Muscle layer of duodenum (tissue), 2 donors: ENCODE measurements around the gene STRADB.

Experiments used
- H3K27ac ChIP-seq: one replicate; pipeline ENCODE4 v1.7.0; 2013; ENCODE audit warnings: mild to moderate bottlenecking, low read length
- H3K27me3 ChIP-seq: one replicate; pipeline ENCODE4 v1.7.0; 2013; ENCODE audit warnings: low read depth, mild to moderate bottlenecking, control low read depth, low read length
- H3K36me3 ChIP-seq, 2 donors: one replicate each; pipeline ENCODE4 v1.7.0; 2013; ENCODE audit warnings: low read length in 2 of 2, control low read depth in 1 of 2, mild to moderate bottlenecking in 1 of 2; ENCODE audit not compliant: insufficient read depth in 2 of 2, control insufficient read depth in 1 of 2
- H3K4me1 ChIP-seq, 2 donors: one replicate each; pipeline ENCODE4 v1.7.0; 2013; ENCODE audit warnings: low read length in 2 of 2, mild to moderate bottlenecking in 2 of 2, control low read depth in 1 of 2, moderate library complexity in 1 of 2; ENCODE audit not compliant: insufficient read depth in 2 of 2, control insufficient read depth in 1 of 2
- H3K4me3 ChIP-seq, 2 donors: one replicate each; pipeline ENCODE4 v1.7.0; 2013; ENCODE audit warnings: low read length in 2 of 2, low read depth in 1 of 2, mild to moderate bottlenecking in 1 of 2
- H3K9me3 ChIP-seq, 2 donors: one replicate each; pipeline ENCODE4 v1.7.0; 2013; ENCODE audit warnings: low read length in 2 of 2, control low read depth in 1 of 2, mild to moderate bottlenecking in 1 of 2; ENCODE audit not compliant: control insufficient read depth in 1 of 2
- donor health status: healthy.

The STRADB gene

GRCh38 chr2:201451292-201452057 is at the start of gene STRADB, which contains the start of gene TRAK2:
STRADB (plus strand) TSS chr2:201451740; CDS start chr2:201454841, 3,101 bp downstream.
TRAK2 (minus strand) TSS chr2:201451458; CDS start chr2:201420507, 30,951 bp downstream.
- no peaks in the 10 kb centered on the region for H3K9me3 ChIP-seq
- H3K27me3 ChIP-seq = no peaks in the 10 kb centered on the region
- no peaks in the 10 kb centered on the region for H3K36me3 ChIP-seq
- H3K4me3 ChIP-seq = peak within 1 kb of the TSS; percentile 91 to 99
- H3K4me1 ChIP-seq = peaks cover 0 to 26% of the 10 kb centered on the region in 2 donors
- peak within 1 kb of the TSS; percentile 86 for H3K27ac ChIP-seq

GRCh38 chr2:201401815-201402214 is 49.7 kb upstream of the STRADB start:
- peaks cover 8 to 37% of the 10 kb centered on the region in 2 donors for H3K4me1 ChIP-seq
- no peaks in the 10 kb centered on the region for H3K9me3 ChIP-seq
- no peaks in the 10 kb centered on the region for H3K27me3 ChIP-seq
- no peak overlapping the region for H3K27ac ChIP-seq
- no peak overlapping the region for H3K4me3 ChIP-seq
- peaks cover 13 to 16% of the 10 kb centered on the region in 2 donors for H3K36me3 ChIP-seq

- Histone ChIP-seq H3K4me3 (no peak overlapping the region), H3K27me3 (no peaks in the 10 kb centered on the region), H3K27ac (no peak overlapping the region), H3K36me3 (peaks cover 2 to 5% of the 10 kb centered on the region in 2 donors), H3K9me3 (no peaks in the 10 kb centered on the region), H3K4me1 (peaks cover 8 to 44% of the 10 kb centered on the region in 2 donors)
Observed at GRCh38 chr2:201402651-201403562, 48.6 kb upstream of the STRADB start.

- Histone ChIP-seq H3K9me3 (no peaks in the 10 kb centered on the region), H3K4me3 (no peak overlapping the region), H3K27me3 (no peaks in the 10 kb centered on the region), H3K36me3 (no peaks in the 10 kb centered on the region), H3K27ac (no peak overlapping the region), H3K4me1 (peaks cover 8 to 44% of the 10 kb centered on the region in 2 donors)
Observed at GRCh38 chr2:201403880-201404279, 47.7 kb upstream of the STRADB start.

GRCh38 chr2:201404699-201405280 is 46.8 kb upstream of the STRADB start:
- H3K27ac ChIP-seq = no peak overlapping the region
- H3K36me3 ChIP-seq = no peaks in the 10 kb centered on the region
- H3K4me3 ChIP-seq = no peak overlapping the region
- H3K27me3 ChIP-seq = no peaks in the 10 kb centered on the region
- peaks cover 8 to 48% of the 10 kb centered on the region in 2 donors for H3K4me1 ChIP-seq
- no peaks in the 10 kb centered on the region for H3K9me3 ChIP-seq

DNA sequence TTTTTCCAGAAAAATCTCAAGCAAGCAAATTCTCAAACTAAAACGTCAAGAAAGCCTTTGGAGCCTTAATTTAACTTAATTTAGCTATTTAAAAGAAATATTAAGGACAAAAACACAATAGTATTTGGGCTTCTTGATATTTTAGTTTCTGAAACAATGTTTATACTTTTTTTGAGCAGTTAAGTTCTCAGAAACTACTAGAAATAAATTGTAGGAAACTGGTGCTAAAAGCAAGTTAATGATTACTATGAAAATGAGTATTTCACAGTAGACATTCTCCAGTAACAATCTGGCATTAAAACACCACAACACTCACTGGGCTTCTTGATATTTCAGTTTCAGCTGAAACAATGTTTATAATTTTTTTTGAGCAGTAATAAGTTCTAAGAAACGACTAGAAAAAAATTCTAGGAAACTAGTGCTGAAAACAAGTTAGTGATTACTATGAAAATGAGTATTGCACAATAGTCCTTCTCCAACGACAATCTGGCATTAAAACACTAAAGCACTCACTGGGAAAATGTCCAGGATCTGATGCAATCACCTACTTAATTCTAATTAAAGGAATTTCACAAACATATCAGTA is 45.4 kb upstream of the STRADB start:
- peaks cover 8 to 47% of the 10 kb centered on the region in 2 donors for H3K4me1 ChIP-seq
- no peak overlapping the region for H3K4me3 ChIP-seq

DNA sequence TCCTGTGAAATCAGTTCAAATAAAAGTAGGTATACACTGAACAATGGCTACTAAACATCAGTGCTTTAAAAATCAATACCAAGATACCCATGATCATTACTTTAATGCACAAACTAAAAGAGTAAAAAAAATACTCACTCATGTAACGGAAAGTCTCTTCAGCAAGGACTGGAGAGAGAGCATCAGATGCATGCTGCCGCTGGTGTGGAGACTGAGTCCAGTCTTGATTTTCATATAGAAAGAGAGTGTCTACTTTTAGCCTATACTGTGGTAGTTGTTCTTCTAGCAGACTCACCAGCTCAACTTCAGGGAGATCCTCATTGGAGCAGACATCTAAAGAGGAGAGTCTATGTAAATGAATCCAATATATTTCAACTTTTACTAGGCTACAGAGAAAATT is 44.3 kb upstream of the STRADB start:
- peaks cover 8 to 39% of the 10 kb centered on the region in 2 donors for H3K4me1 ChIP-seq
- H3K36me3 ChIP-seq = no peaks in the 10 kb centered on the region
- H3K4me3 ChIP-seq = no peak overlapping the region
- H3K27ac ChIP-seq = no peak overlapping the region
- no peaks in the 10 kb centered on the region for H3K27me3 ChIP-seq
- no peaks in the 10 kb centered on the region for H3K9me3 ChIP-seq

More for the DNA sequence above, 45.4 kb upstream of the STRADB start:
- no peaks in the 10 kb centered on the region for H3K27me3 ChIP-seq
- no peaks in the 10 kb centered on the region for H3K36me3 ChIP-seq
- H3K9me3 ChIP-seq = no peaks in the 10 kb centered on the region
- peak overlapping the region; percentile 39 for H3K27ac ChIP-seq

- no peaks in the 10 kb centered on the region for H3K36me3 ChIP-seq
- H3K4me3 ChIP-seq = no peak overlapping the region
- no peaks in the 10 kb centered on the region for H3K27me3 ChIP-seq
- peaks cover 4 to 37% of the 10 kb centered on the region in 2 donors for H3K4me1 ChIP-seq
- H3K9me3 ChIP-seq = no peaks in the 10 kb centered on the region
- no peak overlapping the region for H3K27ac ChIP-seq
Observed at GRCh38 chr2:201408931-201409330, 42.6 kb upstream of the STRADB start.

DNA sequence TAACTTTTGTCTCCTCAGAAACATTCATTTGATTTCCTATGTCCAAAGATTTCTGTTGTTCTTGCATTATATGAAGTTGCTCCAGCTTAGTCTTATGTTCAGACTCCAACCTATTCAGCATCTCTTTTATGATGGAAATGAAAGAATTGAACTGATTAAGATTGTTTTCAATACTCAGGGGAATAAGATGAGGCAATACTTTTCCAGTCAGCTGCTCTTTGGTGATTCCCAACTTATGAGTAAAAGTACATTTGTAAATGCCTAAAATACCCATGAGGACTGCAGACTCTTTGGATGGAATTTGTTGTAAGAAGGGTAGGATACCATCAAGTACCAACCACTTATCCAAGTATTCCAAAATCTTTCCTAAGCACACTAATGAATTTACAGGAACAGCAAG is 40.1 kb upstream of the STRADB start:
- Histone ChIP-seq H3K36me3 (no peaks in the 10 kb centered on the region), H3K4me3 (no peak overlapping the region), H3K4me1 (peaks cover 7 to 36% of the 10 kb centered on the region in 2 donors), H3K9me3 (no peaks in the 10 kb centered on the region), H3K27me3 (no peaks in the 10 kb centered on the region), H3K27ac (no peak overlapping the region)

- peaks cover 7 to 25% of the 10 kb centered on the region in 2 donors for H3K4me1 ChIP-seq
- H3K27ac ChIP-seq = no peak overlapping the region
- no peaks in the 10 kb centered on the region for H3K9me3 ChIP-seq
- no peaks in the 10 kb centered on the region for H3K36me3 ChIP-seq
- H3K27me3 ChIP-seq = no peaks in the 10 kb centered on the region
- H3K4me3 ChIP-seq = no peak overlapping the region
Observed at GRCh38 chr2:201413143-201413542, 38.4 kb upstream of the STRADB start.
